GM18951 (cell line): ENCODE measurements around the gene ATG10.

Experiments used
- POLR2A ChIP-seq: IDR thresholded peaks from 4 replicates; pipeline ENCODE4 v1.6.1; 2011; ENCODE audit warnings: mild to moderate bottlenecking; ENCODE audit not compliant: insufficient read length, insufficient read depth; ENCODE audit errors: extremely low read depth
- in situ Hi-C: fragments of 300-500 bp; cut with MboI; formaldehyde crosslinking; loops from one replicate; pipeline ENCODE4 v1.12.0; 2022; ENCODE audit warnings: low sequenced_read_pairs, mixed read lengths, inconsistent platforms; ENCODE audit not compliant: unreplicated experiment

ATG10 gene

DNA sequence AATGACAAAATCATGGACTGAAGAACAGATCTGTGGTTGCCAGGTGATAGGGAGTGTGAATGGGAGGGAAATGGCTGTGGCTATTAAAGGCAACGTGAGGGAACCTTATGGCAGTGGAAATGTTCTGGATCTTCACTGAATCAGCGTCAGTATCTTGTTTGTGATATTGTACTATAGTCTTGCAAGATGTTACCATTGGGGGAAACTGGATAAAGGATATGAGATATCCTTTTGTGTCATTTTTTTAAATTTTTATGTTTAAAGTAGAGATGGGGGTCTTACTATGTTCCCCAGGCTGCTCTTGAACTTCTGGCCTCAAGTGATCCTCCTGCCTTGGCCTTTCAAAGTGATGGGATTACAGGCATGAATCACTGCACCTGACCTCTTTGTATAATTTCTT lies 210.8 kb downstream of the ATG10 start:
- no peak for TF ChIP-seq POLR2A
- in situ Hi-C loops = no loop called here

DNA sequence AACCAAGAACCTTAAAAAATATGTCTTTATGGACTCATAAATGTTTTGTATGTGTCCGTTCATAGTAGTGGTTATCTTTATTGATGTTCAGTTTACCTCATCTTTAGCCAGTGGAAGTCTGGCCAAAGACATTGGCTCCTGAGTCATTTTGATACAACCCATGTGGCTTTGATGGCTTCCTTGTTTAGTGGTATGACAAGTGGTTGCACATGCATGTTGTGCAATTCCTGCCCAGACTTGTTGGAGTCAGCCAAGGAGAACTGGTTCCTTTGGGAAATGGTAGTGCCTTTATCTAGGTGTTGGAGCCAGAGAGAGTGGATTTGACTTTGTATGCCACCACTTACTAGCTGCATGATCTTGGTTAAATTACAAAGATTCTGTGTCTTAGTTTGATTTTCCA lies 212.0 kb downstream of the ATG10 start:
- no peak for TF ChIP-seq POLR2A
- in situ Hi-C loops = no loop called here

DNA sequence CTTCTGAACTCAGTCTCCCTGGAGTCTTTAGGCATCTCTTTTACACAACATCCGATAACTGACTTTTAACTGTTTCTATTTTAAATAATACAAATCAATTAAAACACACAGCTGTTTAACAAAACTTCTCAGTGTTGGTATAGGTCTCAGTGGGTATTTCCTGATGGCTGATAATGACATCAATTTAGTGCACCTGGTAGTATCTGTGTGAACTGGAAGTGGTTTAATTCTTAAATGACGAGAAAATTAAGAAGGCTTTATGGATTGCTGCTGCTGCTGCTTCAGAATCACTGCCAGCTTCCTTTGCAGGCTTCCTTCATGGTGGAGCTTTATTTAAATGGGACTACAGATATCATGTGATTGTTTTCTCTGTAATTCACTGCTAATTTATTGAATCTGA lies 214.0 kb downstream of the ATG10 start:
- in situ Hi-C loops = no loop called here
- TF ChIP-seq POLR2A = no peak

DNA sequence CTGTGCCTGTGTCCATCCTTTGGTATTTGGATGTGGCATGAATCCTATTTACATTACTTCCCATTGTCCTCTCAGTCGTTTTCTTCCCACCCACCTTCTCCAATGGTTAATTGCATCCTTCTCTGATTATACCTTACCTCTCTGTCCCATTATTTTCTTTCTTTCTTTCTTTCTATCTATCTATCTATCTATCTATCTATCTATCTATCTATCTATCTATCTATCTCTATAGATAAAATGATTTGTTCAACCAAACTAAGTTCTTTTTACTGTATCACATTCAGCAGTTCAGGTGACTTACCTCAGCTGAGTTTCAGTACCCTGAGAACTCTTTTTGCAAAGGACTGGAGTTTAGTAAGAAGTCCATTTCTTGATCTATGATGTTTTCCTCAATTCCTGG lies 225.7 kb downstream of the ATG10 start:
- in situ Hi-C loops = no loop called here
- TF ChIP-seq POLR2A = no peak

DNA sequence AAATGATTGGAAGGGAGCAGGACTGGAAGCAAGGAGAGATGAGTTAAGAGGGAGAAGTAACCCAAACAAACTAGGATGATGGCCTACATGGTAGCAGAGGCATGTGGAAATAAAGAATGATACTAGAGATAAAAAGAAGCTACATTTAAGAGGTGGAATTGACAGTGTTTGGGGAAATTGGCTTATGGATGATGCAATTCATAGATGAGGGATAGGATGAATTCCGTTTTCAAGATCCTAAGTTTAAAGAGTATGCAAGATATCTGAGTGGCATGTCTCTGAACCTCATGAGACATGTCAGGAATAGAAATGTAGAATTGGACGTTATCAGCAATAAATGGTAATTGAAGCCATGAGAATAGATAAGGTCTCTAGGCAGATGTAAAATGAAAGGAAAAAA lies 232.7 kb downstream of the ATG10 start:
- TF ChIP-seq POLR2A = no peak
- in situ Hi-C loops = no loop called here

DNA sequence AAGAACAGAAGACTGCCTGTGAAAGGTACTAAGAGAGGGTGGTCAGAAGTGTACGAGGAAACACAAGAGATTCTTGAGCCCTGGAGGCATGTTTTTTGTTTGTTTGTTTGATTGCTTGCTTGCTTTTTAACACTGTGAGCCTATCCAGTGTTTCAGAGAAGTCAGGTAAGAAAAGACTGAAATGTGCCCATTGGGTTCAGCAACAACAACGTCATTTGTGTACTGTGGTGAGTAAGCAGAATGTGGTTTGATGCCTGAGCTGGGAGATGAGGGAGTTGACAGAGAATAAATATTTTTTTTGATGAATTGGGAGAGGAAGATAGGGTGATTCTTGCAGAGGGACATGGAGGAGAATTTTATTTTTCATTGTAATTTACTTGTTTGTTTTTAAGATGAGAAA lies 233.2 kb downstream of the ATG10 start:
- in situ Hi-C loops = no loop called here
- no peak for TF ChIP-seq POLR2A

DNA sequence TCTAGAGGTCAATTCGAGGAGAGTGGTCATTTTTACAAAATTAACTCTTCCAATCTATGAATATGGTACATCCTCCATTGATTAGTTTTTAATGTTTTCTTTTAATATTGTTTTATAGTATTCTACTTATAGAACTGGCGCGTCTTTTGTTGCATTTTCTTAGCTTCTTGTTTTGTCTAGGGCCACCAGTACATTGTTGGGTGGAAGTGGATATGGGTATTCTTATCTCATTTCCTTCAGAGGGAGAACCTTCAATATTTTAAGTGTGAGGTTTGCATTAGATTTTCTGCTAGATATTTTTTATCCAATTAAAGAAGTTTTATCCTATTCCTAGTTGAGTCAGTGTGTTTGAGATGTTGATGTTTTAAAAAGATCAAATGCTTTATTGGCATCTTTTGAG lies 236.5 kb downstream of the ATG10 start:
- TF ChIP-seq POLR2A = no peak
- in situ Hi-C loops = no loop called here

DNA sequence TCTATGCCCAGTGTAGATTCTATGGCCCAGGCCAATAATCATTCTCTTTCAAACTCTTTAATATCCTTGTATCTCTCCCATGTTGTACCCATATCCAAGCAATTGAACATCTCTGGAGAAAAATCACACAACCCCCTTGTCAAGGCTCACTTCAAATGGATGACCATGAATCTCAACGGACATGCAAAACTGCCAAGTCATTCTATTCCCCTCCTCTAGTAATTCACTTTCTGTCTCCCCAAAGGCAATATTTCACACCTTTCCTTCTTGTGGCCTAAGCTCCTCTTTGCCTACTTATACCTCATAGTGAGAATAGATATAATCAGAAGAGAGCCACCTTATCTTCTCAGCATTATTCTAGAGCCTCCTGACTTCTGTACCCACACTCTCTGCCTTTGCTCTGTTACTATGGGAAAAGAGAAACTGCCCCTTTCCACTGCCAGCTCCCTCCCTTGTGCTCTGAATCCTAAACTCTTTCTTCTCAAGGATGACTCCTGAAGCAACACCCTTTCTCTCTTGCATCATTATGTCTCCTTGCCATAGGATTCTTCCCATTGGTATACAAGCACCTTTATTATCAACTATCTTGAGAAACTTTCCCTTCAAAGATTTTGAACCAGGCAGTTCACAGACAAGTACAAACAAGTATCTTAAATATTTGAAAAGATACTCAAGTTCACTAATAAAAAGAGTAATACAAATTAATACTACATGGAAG lies 240.2 kb downstream of the ATG10 start:
- in situ Hi-C loops = no loop called here

DNA sequence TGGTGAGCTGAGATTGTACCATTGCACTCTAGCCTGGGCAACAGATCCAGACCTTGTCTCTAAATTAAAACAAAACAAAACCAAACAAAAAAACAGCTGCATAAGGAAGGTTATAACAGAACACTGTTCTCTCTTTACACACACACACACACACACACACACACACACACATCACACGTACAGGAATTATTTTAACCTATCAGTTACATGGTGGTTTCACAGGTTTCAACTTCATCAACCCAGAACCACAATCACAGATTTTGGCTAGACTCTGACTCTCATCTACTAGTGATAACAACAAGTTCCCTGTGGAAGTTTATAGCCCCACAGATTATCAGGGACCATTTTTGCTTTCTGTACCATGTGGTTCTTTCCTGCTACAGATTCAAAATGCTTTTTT lies 246.1 kb downstream of the ATG10 start:
- in situ Hi-C loops = no loop called here
- no peak for TF ChIP-seq POLR2A

More for the DNA sequence above, 240.2 kb downstream of the ATG10 start:
- TF ChIP-seq POLR2A = no peak

DNA sequence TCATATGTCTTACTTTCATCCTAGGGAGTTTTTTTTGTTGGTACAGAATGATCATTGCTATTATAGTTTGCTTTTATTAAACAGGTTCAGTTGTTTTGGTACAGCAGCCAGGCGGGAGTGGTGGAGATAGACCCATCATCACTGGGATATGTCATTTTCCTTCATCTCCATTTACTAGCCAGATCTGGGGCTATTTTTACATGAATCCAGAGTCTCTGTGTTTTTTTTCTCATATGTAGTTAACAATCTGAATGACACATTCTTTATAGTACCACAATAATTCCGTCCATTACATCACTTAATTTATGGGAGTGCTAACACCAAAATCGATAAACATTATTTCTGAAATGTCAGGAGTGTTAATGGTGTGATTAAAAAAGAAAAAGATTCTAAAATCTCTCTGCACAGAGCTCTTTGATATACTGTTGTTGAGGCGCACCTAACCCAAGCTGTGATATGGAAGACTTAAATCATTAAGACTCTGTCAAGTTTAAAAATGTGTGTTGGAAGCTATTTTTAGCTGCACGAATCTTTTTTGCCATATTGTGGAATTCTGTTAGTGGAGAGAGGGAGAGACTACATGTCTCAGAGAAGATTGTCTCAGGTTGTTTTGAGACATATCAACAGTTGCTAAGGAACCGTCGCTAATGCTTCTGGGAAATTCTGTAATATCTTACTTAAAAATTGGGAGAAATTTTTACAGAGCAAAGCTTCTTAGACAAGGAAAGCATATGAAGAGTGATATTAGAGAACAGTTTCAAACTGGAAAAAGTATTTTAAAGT lies 246.7 kb downstream of the ATG10 start:
- in situ Hi-C loops = no loop called here
- no peak for TF ChIP-seq POLR2A

DNA sequence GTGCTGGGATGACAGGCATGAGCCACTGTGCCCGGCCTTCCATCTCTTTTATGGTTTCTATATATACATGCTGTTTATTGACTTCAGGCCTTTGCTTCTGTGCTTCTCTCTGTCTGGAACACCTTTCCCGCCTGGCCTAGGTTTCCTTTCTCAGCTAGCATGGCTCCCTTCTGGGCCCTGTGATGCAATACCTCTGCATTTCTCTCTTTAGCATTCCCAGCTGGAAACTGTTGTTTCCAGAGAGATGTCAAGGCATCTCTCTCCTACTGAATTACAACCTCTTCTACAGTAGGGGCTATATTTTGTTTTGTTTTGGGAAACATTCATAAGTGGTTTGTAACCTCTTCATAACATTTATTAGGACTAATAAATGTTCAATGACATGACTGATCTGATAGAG lies 249.2 kb downstream of the ATG10 start:
- in situ Hi-C loops = no loop called here

DNA sequence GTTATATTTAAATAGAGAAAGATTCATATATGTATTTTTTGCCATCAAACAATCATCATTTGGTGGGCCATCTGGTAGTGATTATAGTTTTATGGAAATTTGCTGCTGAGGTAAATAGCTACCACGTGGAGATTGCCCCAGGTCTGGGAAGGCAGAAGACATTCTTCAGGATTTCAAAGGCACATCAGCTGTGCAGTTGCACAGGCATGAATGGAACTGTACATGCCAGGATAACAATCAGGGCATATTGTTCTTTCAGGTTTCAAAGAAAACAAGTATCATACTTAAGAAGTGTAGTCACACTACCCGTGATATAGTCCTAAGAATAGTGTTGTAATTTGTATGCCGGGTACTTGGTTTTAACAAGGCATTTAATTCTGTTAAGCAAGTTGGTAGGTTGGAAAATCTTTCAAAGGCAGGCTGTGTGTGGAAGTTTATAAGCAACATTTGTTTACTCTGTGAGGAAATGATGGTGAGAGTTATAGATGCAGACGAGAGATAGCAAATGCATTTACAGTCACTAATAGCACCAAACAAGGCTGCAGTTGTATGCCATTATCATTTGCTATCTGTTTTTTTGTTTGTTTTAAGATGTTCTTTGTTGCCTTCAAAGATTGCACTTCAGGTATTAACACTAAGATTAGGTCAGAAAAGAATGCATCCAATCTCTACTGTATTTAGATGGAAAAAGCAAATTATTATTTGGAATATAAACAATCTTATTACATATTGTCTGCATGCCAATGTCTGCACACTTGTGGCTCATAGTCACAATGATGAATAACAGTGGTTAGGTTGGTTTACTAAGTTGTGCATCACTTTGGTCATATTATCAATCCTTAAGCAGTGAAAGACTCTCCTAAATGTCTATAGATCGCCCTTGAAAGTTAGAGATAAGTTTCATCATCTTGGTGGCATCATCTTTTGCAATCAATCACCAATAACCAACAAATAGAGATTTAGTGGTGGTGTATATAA lies 251.1 kb downstream of the ATG10 start:
- in situ Hi-C loops = no loop called here
- TF ChIP-seq POLR2A = no peak

More for the DNA sequence above, 249.2 kb downstream of the ATG10 start:
- TF ChIP-seq POLR2A = no peak
